GM21723 (cell line): ENCODE measurements around the gene UGT2B10.

Source experiments
- ATAC-seq: cut with Tn5 transposase; IDR thresholded peaks from one replicate; pipeline ENCODE4 v1.9.1; 2021; ENCODE audit warnings: mild to moderate bottlenecking, moderate library complexity; ENCODE audit not compliant: unreplicated experiment

UGT2B10 gene

DNA sequence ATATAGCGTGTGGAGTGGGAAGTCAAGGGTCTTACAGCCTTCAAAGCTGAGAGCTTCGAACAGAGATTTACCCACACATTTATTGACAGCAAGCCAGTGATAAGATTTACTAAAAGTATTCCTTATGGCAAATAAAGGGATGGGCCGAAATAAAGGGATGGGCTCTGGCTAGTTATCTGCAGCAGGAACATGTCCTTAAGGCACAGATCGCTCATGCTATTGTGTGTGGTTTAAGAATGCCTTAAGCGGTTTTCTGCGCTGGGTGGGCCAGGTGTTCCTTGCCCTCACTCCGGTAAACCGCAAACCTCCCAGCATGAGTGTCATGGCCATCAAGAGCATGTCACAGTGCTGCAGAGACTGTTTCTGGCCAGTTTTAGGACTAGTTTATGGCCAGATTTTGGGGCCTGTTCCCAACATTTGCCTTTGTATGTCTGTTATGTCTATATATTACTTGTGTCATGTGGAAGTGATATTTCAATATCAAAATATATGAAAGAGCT lies 53.5 kb downstream of the UGT2B10 start:
- ATAC-seq = no peak

DNA sequence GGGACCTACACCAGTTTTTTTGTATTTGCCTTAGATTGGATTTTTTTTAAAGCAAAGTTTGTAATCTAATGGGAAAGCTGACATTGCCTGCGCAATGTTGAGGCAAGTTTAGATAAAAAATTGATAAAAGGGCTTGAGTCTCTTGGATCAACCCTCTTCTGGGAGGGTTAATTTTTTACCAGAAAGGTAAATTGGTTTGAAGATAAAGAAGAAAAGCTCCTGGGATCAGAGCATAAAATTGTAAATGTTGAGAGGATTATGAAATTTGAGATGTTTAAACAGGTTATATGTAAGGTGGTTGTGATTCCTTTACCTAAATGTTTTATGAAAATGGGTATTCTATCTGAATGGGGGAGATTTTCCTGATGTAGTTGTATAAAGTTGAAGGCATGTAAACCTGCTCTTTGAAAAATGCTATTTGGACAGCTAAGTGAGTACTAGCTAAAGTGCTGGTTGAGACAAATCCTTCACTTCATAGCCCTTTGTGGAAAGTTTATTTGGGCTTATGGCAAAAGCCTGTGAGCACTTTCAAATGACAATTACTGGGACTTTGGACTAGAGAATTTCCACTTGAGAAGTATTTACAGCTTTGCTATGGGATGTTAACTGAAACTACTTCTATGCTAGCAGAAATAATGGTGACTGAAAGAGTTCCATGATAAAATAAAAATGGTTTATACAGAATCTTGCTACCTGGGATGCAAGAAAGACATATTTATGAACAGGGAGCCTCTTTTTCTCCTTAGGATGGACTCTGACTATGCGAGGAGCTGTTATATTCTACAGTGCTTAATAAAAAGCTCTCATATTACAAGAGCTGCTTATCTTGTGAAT lies 56.2 kb downstream of the UGT2B10 start:
- no peak for ATAC-seq

DNA sequence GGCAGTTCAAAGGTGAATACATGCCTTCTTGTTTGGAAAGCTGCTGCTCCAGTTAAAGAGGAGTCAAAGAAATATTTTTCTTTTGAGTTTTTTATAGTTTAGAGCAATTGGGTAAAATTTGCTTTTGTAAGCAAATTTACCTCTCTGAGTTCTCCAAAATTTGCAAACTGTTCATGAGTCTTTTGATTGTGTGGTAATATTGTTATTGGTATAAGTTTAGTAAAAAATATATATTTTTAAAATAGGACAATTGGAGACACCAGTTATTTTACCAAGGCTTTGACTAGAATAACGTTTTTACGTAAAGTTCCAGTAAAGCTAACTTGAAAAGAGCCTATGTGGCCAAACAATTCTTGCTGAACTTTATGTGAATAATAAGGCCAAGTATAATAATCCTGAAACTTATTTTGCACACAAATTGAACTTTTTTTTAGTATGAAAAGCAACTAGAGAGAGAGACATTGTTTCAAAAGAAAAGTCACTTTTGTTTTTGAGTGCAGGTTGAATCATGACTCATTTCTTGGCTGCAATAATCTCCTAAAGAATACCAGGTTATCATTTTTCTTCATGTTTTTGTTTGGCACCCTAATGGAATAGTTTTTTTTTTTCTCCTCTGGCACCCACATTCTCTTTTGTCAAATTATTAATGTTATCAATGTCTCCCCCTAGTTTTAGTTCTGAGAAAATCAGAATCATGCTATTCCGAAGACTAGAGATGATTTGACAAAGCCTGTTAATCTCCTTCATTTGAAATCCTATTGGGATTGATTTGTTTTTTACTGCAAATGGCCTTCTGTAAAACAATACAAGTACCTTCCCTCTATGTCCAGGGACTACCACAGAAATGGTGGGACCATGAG lies 57.1 kb downstream of the UGT2B10 start:
- ATAC-seq = no peak

DNA sequence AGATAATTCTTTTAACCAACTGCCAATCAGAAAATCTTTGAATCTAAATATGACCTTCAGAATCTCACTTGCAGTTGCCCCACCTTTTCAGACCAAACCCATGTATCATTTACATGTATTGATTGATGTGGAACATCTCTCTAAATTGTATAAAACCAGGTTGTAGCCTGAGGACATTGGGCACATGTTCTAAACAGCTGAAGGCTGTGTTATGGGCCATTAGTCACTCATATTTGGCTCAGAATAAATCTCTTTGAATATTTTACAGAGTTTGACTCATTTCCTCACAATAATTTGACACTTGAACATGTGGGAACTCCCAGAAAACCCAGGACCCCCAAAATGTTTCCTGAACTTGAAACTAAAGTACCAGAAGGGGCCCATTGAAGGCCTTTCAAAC lies 58.7 kb downstream of the UGT2B10 start:
- ATAC-seq = no peak

GRCh38 chr4:68877555-68877954 lies 61.8 kb downstream of the UGT2B10 start:
- no peak for ATAC-seq

DNA sequence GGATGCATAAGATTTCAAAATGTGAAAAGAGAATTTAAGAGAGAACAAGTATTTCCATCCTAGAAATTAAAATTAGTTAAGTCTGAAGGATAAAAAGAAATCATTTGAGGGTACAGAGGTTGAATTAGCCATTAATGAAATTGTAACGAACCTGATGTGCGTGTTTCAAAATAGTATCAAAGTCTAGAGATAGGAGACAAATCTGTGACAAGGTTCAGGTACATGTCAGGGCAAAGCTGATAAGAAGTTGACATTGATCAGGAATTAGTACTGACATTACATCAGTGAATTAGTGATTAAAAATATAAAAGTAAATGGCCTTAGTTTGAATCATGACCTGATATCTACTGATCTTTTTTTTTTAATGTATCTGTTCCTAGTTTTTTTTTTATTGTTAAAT lies 62.3 kb downstream of the UGT2B10 start:
- no peak for ATAC-seq
